ENCODE measurements around the gene ZNF516.

DNA sequence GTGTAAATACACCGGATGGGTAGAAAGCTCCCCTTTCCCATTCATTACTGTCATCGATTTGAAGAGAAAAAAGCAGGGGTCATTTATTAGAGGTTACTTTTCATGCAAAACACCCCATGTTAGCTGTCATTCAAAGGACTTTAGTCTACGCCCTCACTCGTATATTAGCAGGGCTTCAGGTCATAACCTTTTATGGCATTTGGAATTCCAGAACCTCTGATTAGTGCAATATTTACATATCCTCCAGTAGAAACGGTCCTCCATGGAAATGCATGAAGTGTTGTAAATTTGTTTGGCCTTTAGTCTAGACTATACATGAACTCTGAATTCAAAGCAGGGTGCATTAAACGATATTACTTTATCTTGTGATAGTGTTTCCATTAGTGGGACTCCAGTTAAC is 180.5 kb downstream of the ZNF516 start:
- TF ChIP-seq, protein P1, sequence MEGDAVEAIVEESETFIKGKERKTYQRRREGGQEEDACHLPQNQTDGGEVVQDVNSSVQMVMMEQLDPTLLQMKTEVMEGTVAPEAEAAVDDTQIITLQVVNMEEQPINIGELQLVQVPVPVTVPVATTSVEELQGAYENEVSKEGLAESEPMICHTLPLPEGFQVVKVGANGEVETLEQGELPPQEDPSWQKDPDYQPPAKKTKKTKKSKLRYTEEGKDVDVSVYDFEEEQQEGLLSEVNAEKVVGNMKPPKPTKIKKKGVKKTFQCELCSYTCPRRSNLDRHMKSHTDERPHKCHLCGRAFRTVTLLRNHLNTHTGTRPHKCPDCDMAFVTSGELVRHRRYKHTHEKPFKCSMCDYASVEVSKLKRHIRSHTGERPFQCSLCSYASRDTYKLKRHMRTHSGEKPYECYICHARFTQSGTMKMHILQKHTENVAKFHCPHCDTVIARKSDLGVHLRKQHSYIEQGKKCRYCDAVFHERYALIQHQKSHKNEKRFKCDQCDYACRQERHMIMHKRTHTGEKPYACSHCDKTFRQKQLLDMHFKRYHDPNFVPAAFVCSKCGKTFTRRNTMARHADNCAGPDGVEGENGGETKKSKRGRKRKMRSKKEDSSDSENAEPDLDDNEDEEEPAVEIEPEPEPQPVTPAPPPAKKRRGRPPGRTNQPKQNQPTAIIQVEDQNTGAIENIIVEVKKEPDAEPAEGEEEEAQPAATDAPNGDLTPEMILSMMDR (IDR thresholded peaks at IDR 0.05; ENCODE audit: low read depth, low read length, missing input control): no peak
- no peak for TF ChIP-seq JUND (IDR thresholded peaks at IDR 0.05)

Measured in liver (tissue), 3 donors.